Activated CD4-positive, alpha-beta T cell treated with anti-CD3 and anti-CD28 coated beads, Interleukin-2, amount 10 ng/mL, durations not matched to agents 24 days and 14 days (primary cell): ENCODE measurements around the gene RASA3. TPM values are rescaled to one million over a fixed set of nuclear protein-coding genes. Genes with fewer than 3 reads are reported as not detected.
A peak's percentile ranks its signal among the peaks of the same experiment; 100 is the strongest.

Source experiments
- DNase-seq: peaks from one replicate; pipeline ENCODE4 v3.0.0; 2022
- H3K27ac Mint-ChIP-seq: one replicate; pipeline ENCODE4 v1.8.0; 2022; ENCODE audit warnings: mild to moderate bottlenecking, mixed read lengths
- H3K27me3 Mint-ChIP-seq: one replicate; pipeline ENCODE4 v1.8.0; 2022; ENCODE audit warnings: mixed read lengths
- H3K36me3 Mint-ChIP-seq: one replicate; pipeline ENCODE4 v1.8.0; 2022; ENCODE audit warnings: low read depth, mild to moderate bottlenecking, mixed read lengths
- H3K4me1 Mint-ChIP-seq: one replicate; pipeline ENCODE4 v1.8.0; 2021; ENCODE audit warnings: mixed read lengths
- H3K4me3 Mint-ChIP-seq: one replicate; pipeline ENCODE4 v1.8.0; 2022; ENCODE audit warnings: mild to moderate bottlenecking, moderate library complexity, mixed read lengths
- H3K9me3 Mint-ChIP-seq: one replicate; pipeline ENCODE4 v1.8.0; 2021; ENCODE audit warnings: mixed read lengths
- intact Hi-C: fragments of 100-400 bp; cut with micrococcal nuclease; formaldehyde crosslinking; loops from one replicate; pipeline ENCODE4 v1.15.1; 2023
- total RNA-seq: library from RNA; stranded (reverse); gene quantifications from 2 replicates; pipeline ENCODE4 v1.2.3, GENCODE V29; 2022

RASA3 gene
- total RNA-seq, 1 donor from 2014 or later, result 15.9 TPM

- H3K27me3 Mint-ChIP-seq, result no peaks in the 10 kb centered on the region
- peaks cover 48% of the 10 kb centered on the region for H3K36me3 Mint-ChIP-seq
- H3K4me3 Mint-ChIP-seq, result no peak overlapping the region
- intact Hi-C loops, result no loop called here
- peaks cover 18% of the 10 kb centered on the region for H3K9me3 Mint-ChIP-seq
- H3K4me1 Mint-ChIP-seq, result peaks cover 18% of the 10 kb centered on the region
- no peak for DNase-seq
- no peak overlapping the region for H3K27ac Mint-ChIP-seq
These were observed 34.3 kb downstream of the RASA3 start for GRCh38 chr13:114097893-114098688.

GRCh38 chr13:114097212-114097892 lies 35.1 kb downstream of the RASA3 start:
- intact Hi-C loops, result no loop called here
- Mint-ChIP-seq H3K4me3 (no peak overlapping the region), H3K27ac (peak overlapping the region; percentile 11), H3K4me1 (peaks cover 18% of the 10 kb centered on the region), H3K36me3 (peaks cover 48% of the 10 kb centered on the region), H3K9me3 (peaks cover 18% of the 10 kb centered on the region), H3K27me3 (no peaks in the 10 kb centered on the region)
- no peak for DNase-seq

- H3K4me3 Mint-ChIP-seq, result no peak overlapping the region
- no peaks in the 10 kb centered on the region for H3K27me3 Mint-ChIP-seq
- peaks cover 23% of the 10 kb centered on the region for H3K9me3 Mint-ChIP-seq
- H3K36me3 Mint-ChIP-seq, result peaks cover 49% of the 10 kb centered on the region
- intact Hi-C loops, result no loop called here
- peaks cover 18% of the 10 kb centered on the region for H3K4me1 Mint-ChIP-seq
- no peak for DNase-seq
- H3K27ac Mint-ChIP-seq, result no peak overlapping the region
These were observed 35.6 kb downstream of the RASA3 start for GRCh38 chr13:114096811-114097211.

- peaks cover 19% of the 10 kb centered on the region for H3K4me1 Mint-ChIP-seq
These were observed 36.4 kb downstream of the RASA3 start for GRCh38 chr13:114096031-114096485.

GRCh38 chr13:114095486-114095885 lies 36.9 kb downstream of the RASA3 start:
- peaks cover 54% of the 10 kb centered on the region for H3K36me3 Mint-ChIP-seq
- no peak overlapping the region for H3K4me3 Mint-ChIP-seq
- no peak overlapping the region for H3K27ac Mint-ChIP-seq
- H3K9me3 Mint-ChIP-seq, result peaks cover 31% of the 10 kb centered on the region
- intact Hi-C loops, result no loop called here
- no peaks in the 10 kb centered on the region for H3K27me3 Mint-ChIP-seq
- DNase-seq, result no peak
- peaks cover 19% of the 10 kb centered on the region for H3K4me1 Mint-ChIP-seq

More at GRCh38 chr13:114096031-114096485, 36.4 kb downstream of the RASA3 start:
- DNase-seq, result no peak
- intact Hi-C loops, result no loop called here
- no peak overlapping the region for H3K4me3 Mint-ChIP-seq
- peaks cover 30% of the 10 kb centered on the region for H3K9me3 Mint-ChIP-seq
- H3K36me3 Mint-ChIP-seq, result peaks cover 54% of the 10 kb centered on the region
- H3K27me3 Mint-ChIP-seq, result no peaks in the 10 kb centered on the region
- H3K27ac Mint-ChIP-seq, result no peak overlapping the region

- Mint-ChIP-seq H3K27ac (no peak overlapping the region), H3K4me3 (no peak overlapping the region), H3K36me3 (peaks cover 63% of the 10 kb centered on the region), H3K4me1 (peaks cover 14% of the 10 kb centered on the region), H3K27me3 (no peaks in the 10 kb centered on the region), H3K9me3 (peaks cover 31% of the 10 kb centered on the region)
- intact Hi-C loops, result no loop called here
- DNase-seq, result no peak
These were observed 39.3 kb downstream of the RASA3 start for GRCh38 chr13:114093118-114093517.

GRCh38 chr13:114092468-114092867 lies 40.0 kb downstream of the RASA3 start:
- no peak for DNase-seq
- no peaks in the 10 kb centered on the region for H3K27me3 Mint-ChIP-seq
- no peak overlapping the region for H3K4me3 Mint-ChIP-seq
- intact Hi-C loops, result no loop called here
- peaks cover 14% of the 10 kb centered on the region for H3K4me1 Mint-ChIP-seq
- peaks cover 65% of the 10 kb centered on the region for H3K36me3 Mint-ChIP-seq
- peaks cover 31% of the 10 kb centered on the region for H3K9me3 Mint-ChIP-seq
- no peak overlapping the region for H3K27ac Mint-ChIP-seq

- intact Hi-C loops, result no loop called here
- Mint-ChIP-seq H3K4me1 (peaks cover 5% of the 10 kb centered on the region), H3K4me3 (no peak overlapping the region), H3K9me3 (peaks cover 25% of the 10 kb centered on the region), H3K27ac (no peak overlapping the region), H3K27me3 (no peaks in the 10 kb centered on the region), H3K36me3 (peaks cover 49% of the 10 kb centered on the region)
- no peak for DNase-seq
These were observed 41.9 kb downstream of the RASA3 start for GRCh38 chr13:114090476-114090875.

- DNase-seq, result no peak
- H3K4me1 Mint-ChIP-seq, result peaks cover 2% of the 10 kb centered on the region
- H3K9me3 Mint-ChIP-seq, result peaks cover 25% of the 10 kb centered on the region
- intact Hi-C loops, result no loop called here
- peaks cover 45% of the 10 kb centered on the region for H3K36me3 Mint-ChIP-seq
- H3K27me3 Mint-ChIP-seq, result no peaks in the 10 kb centered on the region
- no peak overlapping the region for H3K4me3 Mint-ChIP-seq
- no peak overlapping the region for H3K27ac Mint-ChIP-seq
These were observed 42.5 kb downstream of the RASA3 start for GRCh38 chr13:114089751-114090400.

- DNase-seq, result no peak
- intact Hi-C loops, result no loop called here
- no peak overlapping the region for H3K4me3 Mint-ChIP-seq
- H3K9me3 Mint-ChIP-seq, result peaks cover 25% of the 10 kb centered on the region
- no peak overlapping the region for H3K27ac Mint-ChIP-seq
- H3K36me3 Mint-ChIP-seq, result peaks cover 44% of the 10 kb centered on the region
- H3K27me3 Mint-ChIP-seq, result no peaks in the 10 kb centered on the region
- H3K4me1 Mint-ChIP-seq, result peaks cover 2% of the 10 kb centered on the region
These were observed 43.1 kb downstream of the RASA3 start for GRCh38 chr13:114089341-114089740.

GRCh38 chr13:114088863-114089262 lies 43.6 kb downstream of the RASA3 start:
- intact Hi-C loops, result no loop called here
- no peak overlapping the region for H3K27ac Mint-ChIP-seq
- no peak overlapping the region for H3K4me3 Mint-ChIP-seq
- H3K9me3 Mint-ChIP-seq, result peaks cover 20% of the 10 kb centered on the region
- H3K27me3 Mint-ChIP-seq, result no peaks in the 10 kb centered on the region
- H3K4me1 Mint-ChIP-seq, result peaks cover 2% of the 10 kb centered on the region
- H3K36me3 Mint-ChIP-seq, result peaks cover 39% of the 10 kb centered on the region
- DNase-seq, result no peak

GRCh38 chr13:114088234-114088633 lies 44.2 kb downstream of the RASA3 start:
- H3K27me3 Mint-ChIP-seq, result no peaks in the 10 kb centered on the region
- peaks cover 34% of the 10 kb centered on the region for H3K36me3 Mint-ChIP-seq
- DNase-seq, result no peak
- intact Hi-C loops, result no loop called here
- peaks cover 2% of the 10 kb centered on the region for H3K4me1 Mint-ChIP-seq
- H3K9me3 Mint-ChIP-seq, result peaks cover 14% of the 10 kb centered on the region
- no peak overlapping the region for H3K4me3 Mint-ChIP-seq
- no peak overlapping the region for H3K27ac Mint-ChIP-seq

GRCh38 chr13:114087430-114087829 lies 45.0 kb downstream of the RASA3 start:
- Mint-ChIP-seq H3K4me3 (no peak overlapping the region), H3K9me3 (peaks cover 13% of the 10 kb centered on the region), H3K27me3 (no peaks in the 10 kb centered on the region), H3K4me1 (peaks cover 3% of the 10 kb centered on the region), H3K36me3 (peaks cover 38% of the 10 kb centered on the region), H3K27ac (no peak overlapping the region)
- DNase-seq, result no peak
- intact Hi-C loops, result no loop called here
